Measurements from ENCODE around the gene SCN3B. TPM values are rescaled to one million over a fixed set of nuclear protein-coding genes. Genes with fewer than 3 reads are reported as not detected.

Gene SCN3B
- total and polyA plus RNA-seq, 2 of the 13 experiments (the other 11 are each of a cell fraction or from before 2014, with no cell fraction given): 0.07 to 0.11 TPM

- TF ChIP-seq MXD1 (CRISPR knock-in tag; IDR thresholded peaks at IDR 0.05) (no peak), GRHL1 (CRISPR knock-in tag; conservative IDR thresholded peaks at IDR 0.05) (no peak), E2F5 (CRISPR knock-in tag; conservative IDR thresholded peaks at IDR 0.05) (no peak), TCF7L2 (IDR thresholded peaks at IDR 0.05; ENCODE audit: low read depth, low read length) (no peak), PBX3 (CRISPR knock-in tag; IDR thresholded peaks at IDR 0.05; ENCODE audit: borderline replicate concordance) (no peak)
Observed at GRCh38 chr11:123702139-123702538, 47.7 kb upstream of the SCN3B start (continued).

GRCh38 chr11:123700772-123701171 is 46.3 kb upstream of the SCN3B start:
- H2AFZ ChIP-seq (ENCODE audit: low read length): no peak overlapping the region
- H3K36me3 ChIP-seq (replicated peaks in 1 of 2; ENCODE audit: control insufficient read depth in 1 of 2, insufficient read depth in 2 of 2, low read length in 2 of 2): no peaks in the 10 kb centered on the region
- peaks cover 2 to 5% of the 10 kb centered on the region in 2 experiments; a peak in 2 of 5 replicates for H3K27me3 ChIP-seq (ENCODE audit: control insufficient read depth in 1 of 2, insufficient read depth in 2 of 2, low read length in 2 of 2)
- H3K4me1 ChIP-seq (ENCODE audit: insufficient read depth, low read length): no peaks in the 10 kb centered on the region
- H3K9ac ChIP-seq (ENCODE audit: insufficient read depth, low read depth, low read length): no peak overlapping the region
- no TSS peak for BruUV-seq (replicated peaks)
- no peaks in the 10 kb centered on the region for H3K79me2 ChIP-seq (ENCODE audit: insufficient read depth, low read length)
- no peaks in the 10 kb centered on the region for H4K20me1 ChIP-seq (ENCODE audit: insufficient read depth, low read length)
- DNase-seq (ENCODE audit: low spot score): no peak
- H3K9me3 ChIP-seq (ENCODE audit: low read length): no peaks in the 10 kb centered on the region
- ChIA-PET POLR2A (no interaction called here), CTCF (ENCODE audit: low intra/inter-chr PET ratio, low total read pairs) (no interaction called here)
- no peak overlapping the region for H3K4me3 ChIP-seq (replicated peaks in 1 of 3; ENCODE audit: insufficient read depth in 1 of 3, low read depth in 2 of 3, low read length in 3 of 3)
- WGBS (ENCODE audit: low lambda C conversion rate): 5% methylated on average over 3 of the region's 3 CpGs
- intact Hi-C loops (cut with micrococcal nuclease; ENCODE audit: unreplicated experiment) (no loop called here), in situ Hi-C loops (cut with HindIII; ENCODE audit: extremely low pct_ligation_motif_present, low pct_unique_long_range_greater_than_20kb) (no loop called here)
- no peak overlapping the region for H3K27ac ChIP-seq (ENCODE audit: extremely low read length, insufficient read depth, low read length)
- no peak for FAIRE-seq
- no peak for ATAC-seq
- no peak overlapping the region for H3K4me2 ChIP-seq (ENCODE audit: low read depth, low read length)
- TF ChIP-seq ZNF234 (CRISPR knock-in tag; conservative IDR thresholded peaks at IDR 0.05) (no peak), ZNF280D (CRISPR knock-in tag; IDR thresholded peaks at IDR 0.05) (no peak), MIER2 (CRISPR knock-in tag; IDR thresholded peaks at IDR 0.05) (no peak), CSRNP2 (CRISPR knock-in tag; conservative IDR thresholded peaks at IDR 0.05; ENCODE audit: low read depth) (no peak), E2F5 (CRISPR knock-in tag; conservative IDR thresholded peaks at IDR 0.05) (no peak), ZGPAT (CRISPR knock-in tag; IDR thresholded peaks at IDR 0.05) (no peak)
